HG02970 (cell line): ENCODE results near the gene CPT2.
A peak's percentile ranks its signal among the peaks of the same experiment; 100 is the strongest.

Source experiments
- ATAC-seq: cut with Tn5 transposase; IDR thresholded peaks from one replicate; pipeline ENCODE4 v1.9.1; 2021; ENCODE audit warnings: mild to moderate bottlenecking, moderate library complexity, moderate number of reproducible peaks; ENCODE audit not compliant: unreplicated experiment, low FRiP score

The CPT2 gene

GRCh38 chr1:53196485-53197290 lies at the start of gene CPT2:
Gene CPT2, plus strand, starts transcription at chr1:53196824. Its CDS starts 120 bp downstream, at chr1:53196944.
- ATAC-seq: peak; percentile 97

- no peak for ATAC-seq
These were observed 49.5 kb upstream of the CPT2 start for GRCh38 chr1:53147174-53147573.

- ATAC-seq: no peak
These were observed 48.5 kb upstream of the CPT2 start for GRCh38 chr1:53148123-53148522.

GRCh38 chr1:53153752-53154151 lies 42.9 kb upstream of the CPT2 start:
- ATAC-seq: no peak

- ATAC-seq: no peak
These were observed 41.7 kb upstream of the CPT2 start for GRCh38 chr1:53154859-53155438.

- ATAC-seq: no peak
These were observed 41.1 kb upstream of the CPT2 start for GRCh38 chr1:53155534-53155933.

GRCh38 chr1:53155945-53156344 lies 40.7 kb upstream of the CPT2 start:
- no peak for ATAC-seq

GRCh38 chr1:53156783-53157182 lies 39.8 kb upstream of the CPT2 start:
- no peak for ATAC-seq

GRCh38 chr1:53158900-53159299 lies 37.7 kb upstream of the CPT2 start:
- no peak for ATAC-seq

GRCh38 chr1:53160924-53161378 lies 35.7 kb upstream of the CPT2 start:
- no peak for ATAC-seq

- ATAC-seq: no peak
These were observed 34.0 kb upstream of the CPT2 start for GRCh38 chr1:53162621-53163020.

GRCh38 chr1:53163291-53163768 lies 33.3 kb upstream of the CPT2 start:
- ATAC-seq: no peak

- ATAC-seq: no peak
These were observed 31.1 kb upstream of the CPT2 start for GRCh38 chr1:53165408-53165961.

- no peak for ATAC-seq
These were observed 30.3 kb upstream of the CPT2 start for GRCh38 chr1:53166366-53166765.

GRCh38 chr1:53166912-53167311 lies 29.7 kb upstream of the CPT2 start:
- ATAC-seq: no peak

- no peak for ATAC-seq
These were observed 24.0 kb upstream of the CPT2 start for GRCh38 chr1:53172426-53173128.

- ATAC-seq: no peak
These were observed 21.4 kb upstream of the CPT2 start for GRCh38 chr1:53174971-53175913.

- no peak for ATAC-seq
These were observed 20.0 kb upstream of the CPT2 start for GRCh38 chr1:53176452-53177208.

- ATAC-seq: no peak
These were observed 16.4 kb upstream of the CPT2 start for GRCh38 chr1:53180226-53180625.
